Lung (tissue), 12 donors: ENCODE measurements around the gene DNMT3A. TPM values are rescaled to one million over a fixed set of nuclear protein-coding genes. Genes with fewer than 3 reads are reported as not detected.
A peak's percentile ranks its signal among the peaks of the same experiment; 100 is the strongest.

ENCODE experiments used
- ATAC-seq: fragments of 200-7000 bp; cut with Tn5 transposase; one replicate; pipeline ENCODE4 v1.9.1; 2020; ENCODE audit warnings: moderate number of reproducible peaks; ENCODE audit not compliant: insufficient read depth, low FRiP score
- DNase-seq, 3 donors: peaks; one replicate each; pipeline ENCODE4 v3.0.0-alpha.2; 2013 to 2017
- H3K27ac ChIP-seq, 2 donors: one replicate each; pipeline ENCODE4 v1.5.1; 2013; ENCODE audit warnings: mild to moderate bottlenecking in 2 of 2, moderate library complexity in 2 of 2, control low read depth in 1 of 2, inconsistent platforms in 1 of 2, low read depth in 1 of 2, low read length in 1 of 2
- H3K27me3 ChIP-seq, 3 donors: one replicate each; pipeline ENCODE4 v1.5.1; 2013; ENCODE audit warnings: low read length in 2 of 3; ENCODE audit not compliant: control insufficient read depth in 3 of 3, insufficient read depth in 3 of 3
- H3K36me3 ChIP-seq, 4 donors: one replicate each; pipeline ENCODE4 v1.5.1; 2013; ENCODE audit warnings: low read length in 4 of 4, mild to moderate bottlenecking in 1 of 4, moderate library complexity in 1 of 4; ENCODE audit not compliant: control insufficient read depth in 4 of 4, insufficient read depth in 4 of 4
- H3K4me1 ChIP-seq, 5 donors: one replicate each; pipeline ENCODE4 v1.5.1; 2013; ENCODE audit warnings: low read length in 5 of 5, mild to moderate bottlenecking in 2 of 5, moderate library complexity in 1 of 5; ENCODE audit not compliant: control insufficient read depth in 5 of 5, insufficient read depth in 5 of 5
- H3K4me3 ChIP-seq: one replicate; pipeline ENCODE4 v1.5.1; 2013; ENCODE audit warnings: mild to moderate bottlenecking, control low read depth, moderate library complexity
- H3K9ac ChIP-seq, 2 donors: one replicate each; pipeline ENCODE4 v1.5.1; 2013; ENCODE audit warnings: low read length in 2 of 2, control low read depth in 1 of 2; ENCODE audit not compliant: insufficient read depth in 1 of 2
- H3K9me3 ChIP-seq, 4 donors: one replicate each; pipeline ENCODE4 v1.5.1; 2013; ENCODE audit warnings: low read length in 3 of 4, mild to moderate bottlenecking in 1 of 4, moderate library complexity in 1 of 4; ENCODE audit not compliant: control insufficient read depth in 4 of 4, insufficient read depth in 3 of 4
- CTCF ChIP-seq: IDR thresholded peaks from 2 replicates; pipeline ENCODE4 v1.5.1; 2012; ENCODE audit warnings: mild to moderate bottlenecking; ENCODE audit errors: control extremely low read depth, extremely low read depth
- WGBS, 2 donors: extraction: QIAGEN DNeasy Blood & Tissue Kit; methylation state at CpG; one replicate each; pipeline ENCODE4 v1.1.7; 2013; 5-methylcytosine and 5-hydroxymethylcytosine counted together
- polyA plus RNA-seq, 2 donors: library from polyadenylated mRNA; stranded (reverse); fragments of 200-250 nt; gene quantifications; one replicate each; pipeline ENCODE4 v1.2.1, GENCODE V29; 2013
- total RNA-seq, 2 donors: library from RNA; depleted of rRNA in 1 of 2; stranded (reverse); fragments of >200 nt in 1 of 2; gene quantifications; one replicate each; pipeline ENCODE4 v1.2.1, GENCODE V29; 2014 to 2021
- donor health status: control.
- donor health status: control.
- donor health status: Bipolar disorder and iron deficiency.
- donor health status: healthy.
- donor health status: DM: yes; HTN: yes; CAD: no.

The DNMT3A gene
- total and polyA plus RNA-seq, 4 donors, result 9.2 to 61.0 (median 26.9) TPM

GRCh38 chr2:25285265-25286024, 56.3 kb downstream of the DNMT3A start:
- H3K9ac ChIP-seq, result no peak overlapping the region
- peaks cover 0 to 24% (median 10%) of the 10 kb centered on the region in 5 donors for H3K4me1 ChIP-seq
- H3K36me3 ChIP-seq, result peaks cover 0 to 14% (median 2%) of the 10 kb centered on the region in 4 donors
- H3K27me3 ChIP-seq, result no peaks in the 10 kb centered on the region
- no peaks in the 10 kb centered on the region for H3K9me3 ChIP-seq
- TF ChIP-seq CTCF, result no peak
- H3K27ac ChIP-seq, result peak overlapping the region in 1 of 2 donors; percentile 37
- DNase-seq (no peak), ATAC-seq (no peak)
- 45 to 60% methylated on average over 11 of the region's 11 CpGs for WGBS, 2 donors
- no peak overlapping the region for H3K4me3 ChIP-seq

- H3K4me3 ChIP-seq, result no peak overlapping the region
These were observed 57.0 kb downstream of the DNMT3A start for GRCh38 chr2:25284756-25285155.

GRCh38 chr2:25283921-25284320, 57.8 kb downstream of the DNMT3A start:
- H3K27ac ChIP-seq, result no peak overlapping the region
- no peaks in the 10 kb centered on the region for H3K27me3 ChIP-seq

More at GRCh38 chr2:25284756-25285155, 57.0 kb downstream of the DNMT3A start:
- peaks cover 0 to 24% (median 10%) of the 10 kb centered on the region in 5 donors for H3K4me1 ChIP-seq
- peaks cover 0 to 14% (median 3%) of the 10 kb centered on the region in 4 donors for H3K36me3 ChIP-seq
- H3K9me3 ChIP-seq, result no peaks in the 10 kb centered on the region
- no peaks in the 10 kb centered on the region for H3K27me3 ChIP-seq
- DNase-seq (no peak), ATAC-seq (no peak)
- no peak overlapping the region for H3K27ac ChIP-seq
- WGBS, 2 donors, result 88 to 90% methylated on average over 5 of the region's 5 CpGs
- no peak for TF ChIP-seq CTCF
- no peak overlapping the region for H3K9ac ChIP-seq

More at GRCh38 chr2:25283921-25284320, 57.8 kb downstream of the DNMT3A start:
- Histone ChIP-seq H3K4me3 (no peak overlapping the region), H3K36me3 (peaks cover 0 to 14% (median 3%) of the 10 kb centered on the region in 4 donors), H3K4me1 (peaks cover 0 to 29% (median 10%) of the 10 kb centered on the region in 5 donors), H3K9me3 (no peaks in the 10 kb centered on the region), H3K9ac (no peak overlapping the region)
- no peak for TF ChIP-seq CTCF
- DNase-seq (no peak), ATAC-seq (no peak)
- WGBS, 2 donors, result 91 to 96% methylated on average over 5 of the region's 5 CpGs
